Ecto neural progenitor cell (in vitro differentiated cells): ENCODE measurements around the gene DPH2.

Source experiments
- DNase-seq: peaks from one replicate; pipeline ENCODE4 v3.0.0-alpha.2; 2018; ENCODE audit warnings: low spot score

Gene DPH2

DNA sequence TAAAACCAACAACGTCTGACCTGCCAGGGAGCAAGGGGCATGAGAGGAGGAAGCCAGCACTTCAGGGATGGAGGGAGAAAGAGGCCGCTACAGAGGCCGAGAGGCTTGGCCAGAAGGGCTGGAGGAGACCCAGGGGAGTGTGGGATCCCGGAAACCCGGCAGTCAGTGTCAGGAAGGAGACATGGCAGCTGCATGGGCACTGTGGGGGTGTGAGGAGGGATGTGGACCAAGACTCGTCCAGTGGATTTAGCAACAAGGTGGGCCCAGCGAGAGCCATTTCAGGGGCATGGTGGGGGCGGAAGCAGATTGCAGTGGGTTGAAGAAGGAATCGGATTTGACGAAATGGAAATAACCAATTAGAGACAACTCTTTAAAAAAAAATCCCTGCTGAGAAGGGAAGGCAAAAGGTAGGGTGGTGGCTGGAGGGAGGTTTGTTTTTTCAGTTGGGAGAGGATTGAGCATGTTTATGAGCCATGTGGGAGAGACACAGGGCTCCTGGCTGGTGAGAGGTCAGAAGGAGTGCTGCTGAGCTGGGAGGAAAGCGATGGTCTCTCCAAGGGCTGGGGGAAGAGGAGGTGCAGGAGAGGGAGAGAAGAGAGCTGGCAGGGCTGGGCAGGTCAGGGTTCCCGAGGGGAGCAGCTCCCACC is 13.6 kb downstream of the DPH2 start:
- no peak for DNase-seq

- DNase-seq, result no peak
Observed at GRCh38 chr1:43984855-43985254, 15.0 kb downstream of the DPH2 start.

DNA sequence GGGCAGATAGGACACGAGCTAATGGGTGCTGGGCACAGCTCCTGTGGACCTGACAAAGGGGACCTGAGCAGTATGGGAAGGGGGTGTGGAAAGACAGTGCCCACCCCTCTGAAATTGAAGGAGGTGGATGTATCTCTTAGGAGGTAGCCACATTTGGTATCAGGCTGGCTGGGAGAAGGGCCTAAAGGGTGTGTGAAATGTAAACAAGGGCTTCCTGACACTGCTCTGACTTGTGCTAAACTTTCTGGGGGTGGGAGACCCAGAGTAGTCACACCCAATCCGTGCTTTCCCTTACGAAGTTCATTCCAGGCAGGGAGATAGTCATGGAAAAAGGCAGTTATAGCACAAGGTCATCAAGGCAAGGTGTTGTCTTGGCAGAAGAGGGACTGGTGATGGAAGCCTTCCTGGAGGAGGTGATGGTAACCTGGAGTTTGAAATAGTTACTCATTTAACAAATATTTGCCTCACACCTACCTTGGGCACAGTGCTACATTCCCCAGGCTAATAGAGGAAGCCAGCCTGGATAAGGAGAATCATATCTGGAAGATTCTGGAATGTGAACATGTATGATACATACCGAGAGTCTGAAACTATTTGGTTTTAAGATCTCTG is 16.3 kb downstream of the DPH2 start:
- DNase-seq, result no peak

- DNase-seq, result no peak
Observed at GRCh38 chr1:43986712-43987111, 16.9 kb downstream of the DPH2 start.

DNA sequence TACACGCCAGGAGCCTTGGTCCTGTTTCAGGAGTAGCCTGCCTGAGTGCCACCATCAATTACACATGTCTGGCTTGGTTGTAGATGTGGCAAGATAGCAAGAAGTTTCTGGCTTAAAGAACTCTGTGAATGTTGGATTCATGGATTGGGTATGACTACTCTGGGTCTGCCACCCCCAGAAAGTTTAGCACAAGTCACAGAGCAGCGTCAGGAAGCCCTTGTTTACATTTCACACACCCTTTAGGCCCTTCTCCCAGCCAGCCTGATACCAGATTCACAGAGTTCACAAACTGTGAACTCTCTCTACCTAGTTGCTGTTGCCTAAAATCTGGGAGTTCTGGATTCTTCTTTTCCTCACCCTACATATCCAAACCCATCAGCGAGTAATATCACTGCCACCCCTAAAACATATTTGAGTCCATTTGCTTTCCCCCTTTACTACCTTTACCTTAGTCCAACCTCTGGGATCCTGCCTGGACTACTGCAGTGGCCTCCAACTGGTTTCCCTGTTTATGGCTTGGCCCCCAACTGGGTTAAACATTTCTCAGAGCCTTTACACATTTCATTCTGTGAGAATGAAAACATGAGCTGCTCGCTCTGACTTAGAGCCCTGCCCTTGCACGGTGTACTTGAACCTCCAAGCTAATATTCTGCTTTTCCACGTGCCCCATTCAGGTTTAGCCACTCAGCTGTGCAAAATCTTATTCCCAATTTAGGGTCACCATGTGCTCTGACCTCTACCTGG is 17.5 kb downstream of the DPH2 start:
- DNase-seq, result no peak

DNA sequence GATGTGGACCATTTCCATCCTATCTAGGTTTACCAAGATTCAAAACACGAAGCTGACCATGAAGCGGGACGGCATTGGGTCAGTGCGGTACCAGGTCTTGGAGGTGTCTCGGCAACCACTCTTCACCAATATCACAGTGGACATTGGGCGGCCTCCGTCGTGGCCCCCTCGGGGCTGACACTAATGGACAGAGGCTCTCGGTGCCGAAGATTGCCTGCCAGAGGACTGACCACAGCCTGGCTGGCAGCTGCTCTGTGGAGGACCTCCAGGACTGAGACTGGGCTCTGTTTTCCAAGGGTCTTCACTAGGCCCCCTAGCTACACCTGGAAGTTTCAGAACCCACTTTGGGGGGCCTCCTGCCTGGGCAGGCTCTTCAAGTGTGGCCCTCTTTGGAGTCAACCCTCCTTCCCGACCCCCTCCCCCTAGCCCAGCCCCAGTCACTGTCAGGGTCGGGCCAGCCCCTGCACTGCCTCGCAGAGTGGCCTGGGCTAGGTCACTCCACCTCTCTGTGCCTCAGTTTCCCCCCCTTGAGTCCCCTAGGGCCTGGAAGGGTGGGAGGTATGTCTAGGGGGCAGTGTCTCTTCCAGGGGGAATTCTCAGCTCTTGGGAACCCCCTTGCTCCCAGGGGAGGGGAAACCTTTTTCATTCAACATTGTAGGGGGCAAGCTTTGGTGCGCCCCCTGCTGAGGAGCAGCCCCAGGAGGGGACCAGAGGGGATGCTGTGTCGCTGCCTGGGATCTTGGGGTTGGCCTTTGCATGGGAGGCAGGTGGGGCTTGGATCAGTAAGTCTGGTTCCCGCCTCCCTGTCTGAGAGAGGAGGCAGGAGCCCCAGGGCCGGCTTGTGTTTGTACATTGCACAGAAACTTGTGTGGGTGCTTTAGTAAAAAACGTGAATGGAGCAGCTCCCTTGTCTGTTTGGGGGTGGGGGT is 20.7 kb downstream of the DPH2 start:
- no peak for DNase-seq

- DNase-seq, result no peak
Observed at GRCh38 chr1:43991200-43991475, 21.3 kb downstream of the DPH2 start.

DNA sequence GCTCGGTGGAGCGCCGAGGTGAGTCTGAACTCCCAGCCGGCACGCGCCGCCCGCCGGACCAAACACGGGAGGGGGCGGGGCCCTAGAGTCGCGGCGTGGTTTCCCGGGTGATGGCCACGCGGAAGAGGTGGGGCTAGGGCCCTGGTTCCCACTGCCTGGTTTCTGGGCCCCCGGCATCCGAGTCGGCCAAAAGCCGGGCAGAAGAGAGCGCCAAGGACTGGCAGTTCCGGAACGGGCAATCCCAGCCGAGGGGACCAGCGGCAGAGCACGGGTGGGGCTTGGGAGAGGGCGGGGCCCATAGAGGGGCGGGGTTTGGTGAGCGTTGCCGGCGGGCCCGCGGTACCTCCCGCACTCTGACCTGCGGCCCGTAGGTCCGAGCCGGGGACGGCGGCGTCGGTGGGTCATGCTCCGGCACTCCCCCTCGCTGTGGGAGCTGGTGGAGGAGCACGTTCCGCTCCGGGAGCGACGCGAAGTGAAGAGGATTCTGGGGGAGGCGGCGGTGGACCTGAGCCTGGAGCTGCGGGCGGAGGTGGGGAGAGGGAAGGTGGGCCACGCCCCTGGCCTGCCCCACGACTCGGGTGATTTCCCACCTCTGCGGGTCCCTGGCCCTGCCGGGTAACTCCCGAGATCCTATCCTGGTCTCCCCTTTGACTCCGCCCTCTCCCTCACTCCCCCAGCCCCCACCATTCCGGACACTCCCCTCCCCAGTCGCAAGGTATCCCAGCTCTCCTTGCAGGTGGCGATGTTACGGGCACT is 21.8 kb downstream of the DPH2 start, which contains the start of gene CCDC24:
CCDC24 (plus strand) TSS at position 124 of the 756 bp plus-strand sequence; CDS start at position 404, 280 bp downstream.
- DNase-seq, result peak; percentile 82

GRCh38 chr1:43992232-43992995 is 22.6 kb downstream of the DPH2 start:
- DNase-seq, result no peak

DNA sequence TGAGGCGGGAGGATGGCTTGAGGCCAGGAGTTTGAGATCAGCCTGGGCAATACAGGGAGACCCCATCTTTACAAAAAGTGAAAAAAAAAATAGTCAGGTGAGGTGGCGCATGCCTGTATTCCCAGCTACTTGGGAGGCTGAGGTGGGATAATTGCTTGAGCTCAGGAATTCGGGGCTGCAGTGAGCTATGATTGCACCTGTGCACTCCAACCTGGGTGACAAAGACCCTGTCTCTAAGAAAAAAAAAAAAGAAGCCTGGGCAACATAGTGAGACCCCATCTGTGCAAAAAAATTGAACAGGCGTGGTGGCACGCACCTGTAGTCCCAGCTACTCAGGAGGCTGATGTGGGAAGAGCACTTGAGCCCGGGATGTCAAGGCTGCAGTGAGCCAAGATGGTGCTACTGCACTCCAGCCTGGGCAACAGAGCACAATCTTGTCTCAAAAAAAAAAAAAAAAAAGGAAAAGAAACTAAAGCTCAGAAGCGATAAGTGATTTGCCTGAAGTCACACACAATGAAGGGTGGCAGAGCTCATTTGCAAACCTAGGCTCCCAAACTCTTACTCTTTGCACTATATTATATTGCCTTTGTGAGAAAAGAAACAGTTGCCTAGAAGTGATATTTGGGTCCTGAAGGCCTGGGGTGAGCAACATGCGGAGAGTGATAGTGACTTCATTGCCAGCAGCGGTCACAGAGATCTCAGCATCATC is 23.6 kb downstream of the DPH2 start:
- DNase-seq, result no peak

DNA sequence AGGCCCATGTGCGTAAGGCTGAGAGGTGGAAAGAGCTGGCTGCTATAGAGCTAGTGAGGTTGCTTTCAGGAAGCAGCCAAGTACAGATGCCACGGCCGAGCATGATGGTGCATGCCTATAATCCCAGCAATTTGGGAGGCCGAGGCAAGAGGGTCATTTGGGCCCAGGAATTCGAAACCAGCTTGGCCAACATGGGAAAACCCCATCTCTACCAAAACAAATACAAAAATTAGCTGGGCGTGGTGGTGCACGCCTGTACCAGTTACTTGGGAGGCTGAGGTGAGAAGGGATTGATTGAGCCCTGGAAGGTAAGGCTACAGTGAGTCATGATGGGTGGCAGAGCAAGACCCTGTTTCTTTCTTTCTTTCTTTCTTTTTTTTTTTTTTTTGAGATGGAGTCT is 24.3 kb downstream of the DPH2 start:
- DNase-seq, result no peak

DNA sequence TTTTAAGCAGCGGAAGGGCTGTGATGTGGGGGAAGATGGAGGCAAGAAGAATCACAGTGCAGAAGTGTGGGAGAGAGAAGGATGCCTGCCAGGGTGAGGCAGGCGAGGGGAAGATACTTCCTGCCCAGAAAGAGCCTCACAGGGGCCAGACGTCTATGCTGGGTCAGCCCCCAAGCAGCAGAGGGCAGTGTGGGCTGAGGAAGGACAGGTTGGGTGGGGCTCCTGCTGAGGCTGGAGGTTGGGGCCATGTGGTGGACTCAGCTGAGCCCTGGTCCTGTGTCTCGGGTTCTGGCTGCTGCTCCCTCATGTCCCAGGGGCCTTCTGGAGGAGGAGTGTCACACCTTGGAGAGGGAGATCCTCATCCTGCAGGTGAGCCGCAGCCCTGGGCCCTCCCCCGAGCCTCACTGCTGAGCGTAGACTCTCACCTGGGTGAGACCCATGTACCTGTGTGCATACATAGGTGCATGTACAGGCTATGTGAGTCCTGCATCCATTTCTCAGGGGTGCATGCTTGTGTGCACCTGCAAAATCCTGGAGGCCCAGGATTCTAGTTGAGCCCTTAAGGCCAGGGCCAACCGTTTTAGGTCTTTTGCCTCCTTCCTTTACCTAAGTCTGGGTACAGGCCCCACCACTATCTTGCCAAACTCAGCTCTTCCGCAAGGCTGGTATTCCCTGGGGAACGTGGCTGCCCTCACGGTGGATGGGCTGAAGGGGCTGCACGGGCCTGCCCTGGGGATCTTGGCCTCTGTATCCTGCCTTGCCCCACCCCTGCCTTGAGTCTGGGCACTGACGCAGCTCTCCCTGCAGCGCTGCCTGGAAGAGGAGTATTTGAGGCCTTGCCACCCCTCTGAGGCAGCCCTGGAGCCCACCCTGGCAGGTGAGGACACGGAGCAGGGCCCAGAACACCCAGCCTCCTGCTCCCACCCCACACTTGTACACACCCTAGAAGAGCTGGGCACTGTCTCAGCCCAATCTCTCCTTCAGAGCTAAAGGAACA is 25.3 kb downstream of the DPH2 start:
- DNase-seq, result no peak

- no peak for DNase-seq
Observed at GRCh38 chr1:43995984-43996732, 26.3 kb downstream of the DPH2 start.

GRCh38 chr1:43996733-43997115 is 26.9 kb downstream of the DPH2 start:
- DNase-seq, result no peak

DNA sequence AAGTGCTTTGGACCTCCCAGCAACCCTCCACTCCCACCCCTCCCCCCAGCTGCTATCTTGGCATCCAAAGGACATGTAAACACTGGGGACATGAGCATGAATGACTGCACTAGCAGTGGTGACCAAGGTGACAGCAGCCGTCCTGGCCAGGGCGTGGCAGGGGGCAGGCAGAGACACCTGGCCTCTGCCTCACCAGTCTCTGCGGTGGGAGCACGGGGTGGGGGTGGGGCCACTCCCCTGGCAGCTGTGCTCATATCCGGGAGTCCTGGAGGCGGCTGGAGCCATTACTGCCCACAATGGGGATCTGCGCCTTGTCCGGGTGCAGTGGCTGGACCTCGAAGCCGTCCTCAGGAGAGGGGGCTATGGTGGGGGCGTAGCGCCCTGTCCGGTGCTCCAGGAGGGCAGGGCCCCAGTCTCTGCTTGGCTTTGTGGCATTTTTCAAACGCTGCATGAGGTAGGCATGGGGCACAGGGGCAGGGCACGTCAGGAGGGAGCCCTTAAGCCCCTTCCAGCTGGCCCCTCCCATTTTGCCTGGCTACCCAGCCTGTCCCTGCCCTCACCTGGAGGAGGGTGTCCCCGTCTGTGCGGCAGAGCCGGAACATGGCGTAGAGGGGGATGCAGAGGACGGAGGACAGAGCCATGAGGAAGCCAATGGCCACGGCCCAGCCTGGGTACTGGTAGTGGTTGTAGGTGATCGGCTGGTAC is 27.6 kb downstream of the DPH2 start:
- no peak for DNase-seq

DNA sequence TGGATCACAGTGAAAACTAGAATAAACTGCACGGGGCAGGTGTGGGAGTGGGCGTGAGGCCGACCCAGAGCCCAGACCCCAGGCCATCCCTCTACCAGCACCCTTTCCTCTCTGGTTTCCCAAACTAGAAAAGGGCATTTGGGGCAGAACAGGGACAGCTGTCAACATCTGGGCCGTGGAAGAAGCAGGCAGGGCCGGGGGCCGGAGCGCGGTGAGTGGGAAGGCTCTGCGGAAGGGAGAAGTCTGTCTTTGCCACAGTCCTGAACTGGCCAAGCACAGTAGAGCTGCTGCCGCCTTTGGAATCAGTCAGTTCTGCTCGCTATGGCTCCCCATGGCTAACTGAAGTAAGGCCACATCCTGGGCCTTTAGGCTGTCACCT is 28.2 kb downstream of the DPH2 start:
- DNase-seq, result no peak

- no peak for DNase-seq
Observed at GRCh38 chr1:43999455-43999854, 29.6 kb downstream of the DPH2 start.
